Superior temporal gyrus (tissue), 1 donor: ENCODE measurements around the gene TNFSF10.
"Not testable (repeated sequence)": the region's sequence is repeated elsewhere in the genome, so short reads cannot be mapped to it uniquely, and the experiment has no call there.

Source experiments
- DNase-seq: peaks from one replicate; pipeline ENCODE4 v3.0.0-alpha.2; 2016; ENCODE audit errors: extremely low spot score

The TNFSF10 gene

DNA sequence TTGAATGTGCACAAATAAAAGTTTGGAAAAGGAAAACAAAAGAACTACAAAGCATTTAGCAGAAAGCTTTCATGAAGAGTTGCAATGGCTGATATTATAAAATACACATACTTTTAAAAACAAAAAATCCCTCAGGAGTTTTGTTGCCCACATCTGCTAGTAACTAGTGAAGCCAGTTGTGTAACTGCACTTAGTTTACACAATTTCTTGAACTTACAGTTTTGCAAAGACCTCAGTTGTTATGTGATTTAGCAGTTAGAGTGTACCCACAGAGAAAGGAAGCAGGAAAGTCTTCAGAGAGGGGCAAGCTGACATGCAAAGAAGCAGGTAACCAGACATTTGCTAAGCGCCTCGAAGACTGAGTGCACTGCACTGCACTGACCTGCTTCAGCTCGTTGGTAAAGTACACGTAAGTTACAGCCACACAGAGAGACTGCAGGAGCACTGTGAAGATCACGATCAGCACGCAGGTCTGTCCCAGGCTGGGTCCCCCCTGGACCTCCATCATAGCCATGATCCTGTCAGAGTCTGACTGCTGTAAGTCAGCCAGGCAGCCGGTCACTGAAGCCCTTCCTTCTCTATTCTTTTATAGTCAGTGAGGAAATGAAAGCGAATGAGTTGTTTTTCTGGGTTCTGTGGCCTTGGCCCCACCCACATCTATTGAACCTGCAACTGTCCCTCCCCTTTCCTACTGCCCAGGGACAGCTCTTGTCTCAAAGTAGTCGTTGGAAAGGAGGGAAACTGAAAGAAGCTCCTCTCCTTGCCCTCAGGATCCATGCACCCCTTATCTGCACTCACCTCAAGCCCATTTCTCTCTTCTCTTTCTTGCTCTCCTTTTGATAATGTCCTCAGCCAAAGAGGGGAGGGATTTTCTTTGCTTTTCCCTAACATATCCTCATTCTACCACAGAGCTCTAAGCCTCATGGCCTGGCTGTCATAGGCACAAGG lies at the start of gene TNFSF10:
Gene TNFSF10 (minus strand): TSS at position 560 of the 948 bp plus-strand sequence. CDS start 46 bp downstream, at position 514.
- no peak for DNase-seq

GRCh38 chr3:172569128-172570008 lies 46.1 kb upstream of the TNFSF10 start:
- DNase-seq, result no peak

GRCh38 chr3:172568701-172569100 lies 45.5 kb upstream of the TNFSF10 start:
- no peak for DNase-seq

DNA sequence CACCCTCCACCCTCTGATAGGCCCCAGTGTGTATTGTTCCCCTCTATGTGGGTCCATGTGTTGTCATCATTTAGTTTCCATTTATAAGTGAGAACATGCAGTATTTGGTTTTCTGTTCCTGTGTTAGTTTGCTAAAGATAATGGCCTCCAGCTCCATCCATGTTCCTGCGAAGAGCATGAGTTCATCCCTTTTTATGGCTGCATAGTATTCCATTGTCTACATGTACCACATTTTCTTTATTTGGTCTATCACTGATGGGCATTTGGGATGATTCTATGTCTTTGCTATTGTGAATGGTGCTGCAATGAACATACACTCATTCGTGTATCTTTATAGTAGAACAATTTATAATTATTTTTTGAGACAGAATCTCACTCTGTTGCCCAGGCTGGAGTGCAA lies 43.6 kb upstream of the TNFSF10 start:
- DNase-seq, result not testable (repeated sequence)

DNA sequence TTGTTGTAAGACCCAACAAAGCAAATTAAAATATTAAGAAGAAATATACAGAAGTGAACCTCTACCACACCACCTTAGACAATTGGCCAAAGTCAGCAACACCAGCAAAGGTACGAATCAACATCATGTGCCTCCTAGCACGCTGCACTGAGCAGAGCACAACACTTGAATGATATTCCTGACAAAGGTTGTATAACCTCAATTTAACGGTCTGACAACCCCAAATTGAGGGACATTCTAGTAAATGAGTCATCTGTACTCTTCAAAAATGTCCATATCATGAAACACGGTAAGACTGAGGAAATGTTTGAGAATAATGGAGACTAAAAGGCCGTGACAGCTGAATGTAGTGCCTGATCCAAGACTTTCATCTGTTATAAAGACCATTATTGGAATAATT lies 41.3 kb upstream of the TNFSF10 start:
- no peak for DNase-seq

GRCh38 chr3:172562871-172563865 lies 39.9 kb upstream of the TNFSF10 start:
- DNase-seq, result no peak

GRCh38 chr3:172561897-172562640 lies 38.8 kb upstream of the TNFSF10 start:
- DNase-seq, result no peak

DNA sequence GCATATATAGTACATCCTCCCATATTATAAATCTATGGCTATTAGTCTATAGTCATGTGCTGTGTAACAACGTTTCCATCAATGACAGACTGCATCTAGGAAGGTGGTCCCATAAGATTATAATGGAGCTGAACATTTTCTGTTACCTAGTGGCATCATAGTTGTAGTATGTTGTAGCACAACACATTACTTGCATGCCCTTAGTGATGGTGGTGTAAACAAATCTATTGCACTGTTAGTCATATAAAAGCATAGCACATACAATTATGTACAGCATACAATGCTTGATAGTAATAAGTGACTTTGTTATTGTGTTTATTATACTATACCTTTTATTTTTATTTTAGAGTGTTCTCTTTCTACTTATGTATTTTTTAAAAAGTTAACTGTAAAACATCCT lies 37.4 kb upstream of the TNFSF10 start:
- DNase-seq, result no peak

- no peak for DNase-seq
Measured at GRCh38 chr3:172560026-172560425, 36.8 kb upstream of the TNFSF10 start.

- no peak for DNase-seq
Measured at GRCh38 chr3:172559020-172559419, 35.8 kb upstream of the TNFSF10 start.

DNA sequence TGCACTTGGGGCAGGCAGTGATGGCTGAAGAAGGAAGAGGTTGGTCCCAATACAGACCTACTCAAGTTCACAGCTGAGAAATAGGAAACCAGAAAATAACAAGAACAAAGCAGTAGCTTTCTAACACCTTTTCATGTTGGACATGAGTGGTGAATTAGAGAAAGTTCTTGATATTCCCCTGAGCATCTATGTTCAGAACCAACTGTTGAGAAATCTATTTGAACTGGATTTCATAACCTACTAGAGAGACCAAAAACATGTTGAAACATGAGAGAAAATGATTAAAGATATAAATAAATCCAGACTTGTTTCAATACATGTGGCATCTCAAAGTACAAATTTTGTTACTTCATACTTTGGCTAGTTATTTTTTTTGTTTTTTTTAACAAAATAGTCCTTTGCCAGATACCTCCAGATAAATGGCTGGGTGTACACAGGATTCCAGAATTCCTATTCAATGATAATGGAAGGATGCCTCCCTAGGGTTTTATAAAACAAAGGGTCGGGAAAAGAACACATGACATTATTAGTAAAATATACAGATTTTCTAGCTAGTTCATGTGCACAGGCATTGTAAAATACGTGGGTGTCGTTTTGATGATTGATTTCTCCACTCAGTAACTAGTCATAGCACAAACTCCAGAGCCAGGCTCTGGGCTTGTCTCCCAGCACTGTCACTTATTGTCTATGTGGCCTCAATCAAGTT lies 34.4 kb upstream of the TNFSF10 start:
- no peak for DNase-seq

DNA sequence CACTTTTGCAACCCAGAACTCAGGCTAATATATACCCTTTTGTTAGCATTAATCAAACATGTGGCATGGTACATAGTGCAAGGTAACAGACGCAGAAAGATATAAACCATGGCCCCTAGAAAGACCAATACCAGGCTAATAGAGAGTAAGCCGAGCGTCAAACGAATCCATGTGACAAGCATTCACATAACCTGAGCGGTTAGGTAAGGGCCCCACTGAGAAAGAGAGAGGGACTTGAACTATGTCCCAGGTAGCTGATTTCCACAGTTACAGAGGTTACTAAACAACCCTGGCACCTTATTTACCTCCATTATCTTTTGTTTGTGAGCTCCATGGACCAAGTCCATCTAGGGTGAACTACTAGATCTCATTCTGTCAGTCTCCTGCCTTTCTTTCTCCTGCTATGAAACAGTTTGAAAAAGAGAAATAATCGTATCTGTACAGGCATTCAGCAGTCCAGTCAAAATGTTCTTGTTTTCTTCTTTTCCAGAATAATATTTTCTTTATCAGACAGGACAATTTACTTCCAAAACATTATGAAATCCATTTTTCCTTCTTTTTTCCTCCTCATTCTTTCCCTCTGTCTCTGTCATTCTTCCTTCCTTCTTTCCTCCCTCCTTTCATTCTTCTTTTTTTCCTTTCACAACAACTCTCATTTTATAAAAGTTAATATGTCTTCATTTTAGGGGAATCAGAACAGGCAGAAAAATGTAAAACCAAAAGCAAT lies 30.5 kb upstream of the TNFSF10 start:
- DNase-seq, result no peak

- no peak for DNase-seq
Measured at GRCh38 chr3:172552607-172553006, 29.4 kb upstream of the TNFSF10 start.

DNA sequence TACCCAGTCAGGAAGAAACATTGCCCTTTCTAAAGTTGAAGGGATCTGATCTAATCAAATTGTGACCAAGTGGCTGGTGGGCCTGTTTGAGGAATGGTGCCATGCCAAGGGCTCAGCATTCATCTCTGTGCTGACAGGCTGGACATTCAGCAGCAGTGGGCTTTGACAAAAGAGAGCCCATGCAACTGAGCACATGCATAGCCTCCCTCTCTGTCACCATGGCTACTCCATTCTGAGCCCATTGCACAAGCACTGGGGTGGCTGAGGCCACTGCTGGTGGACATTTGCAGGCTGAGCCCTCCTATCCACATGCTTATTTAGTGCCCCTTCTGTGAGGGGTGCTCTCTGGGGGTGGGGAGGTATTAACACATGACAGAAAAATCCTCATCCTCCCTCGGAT lies 28.6 kb upstream of the TNFSF10 start:
- DNase-seq, result no peak

GRCh38 chr3:172550347-172550943 lies 27.2 kb upstream of the TNFSF10 start:
- no peak for DNase-seq

DNA sequence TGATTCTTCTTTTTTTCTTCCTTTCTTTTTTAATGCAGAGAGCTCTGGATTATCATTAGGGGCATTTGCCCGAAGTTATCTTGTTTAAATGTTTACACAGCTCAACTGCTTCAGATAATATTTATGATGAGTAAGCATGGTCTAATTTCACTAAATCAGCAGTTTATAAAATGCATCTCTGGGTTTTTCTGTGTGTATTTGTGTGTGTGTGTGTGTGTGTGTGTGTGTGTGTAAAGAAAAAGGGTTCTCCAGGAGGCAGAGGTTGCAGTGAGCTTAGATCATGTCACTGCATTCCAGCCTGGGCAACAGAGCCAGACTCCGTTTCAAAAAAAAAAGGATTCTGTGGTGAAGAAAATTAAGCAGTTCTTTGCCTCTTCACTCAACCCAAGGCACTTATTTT lies 25.9 kb upstream of the TNFSF10 start:
- no peak for DNase-seq

- no peak for DNase-seq
Measured at GRCh38 chr3:172546628-172547214, 23.5 kb upstream of the TNFSF10 start.

- DNase-seq, result no peak
Measured at GRCh38 chr3:172546105-172546504, 22.9 kb upstream of the TNFSF10 start.
